ENCODE results near the gene SHMT2. TPM values are rescaled to one million over a fixed set of nuclear protein-coding genes. Genes with fewer than 3 reads are reported as not detected.
"Not testable (repeated sequence)": the region's sequence is repeated elsewhere in the genome, so short reads cannot be mapped to it uniquely, and the experiment has no call there.

Gene SHMT2
- total RNA-seq, 5 donors from 2014 or later (not counting 1 experiment from before 2014, with no cell fraction given), result 31.0 to 80.9 (median 55.6) TPM

DNA sequence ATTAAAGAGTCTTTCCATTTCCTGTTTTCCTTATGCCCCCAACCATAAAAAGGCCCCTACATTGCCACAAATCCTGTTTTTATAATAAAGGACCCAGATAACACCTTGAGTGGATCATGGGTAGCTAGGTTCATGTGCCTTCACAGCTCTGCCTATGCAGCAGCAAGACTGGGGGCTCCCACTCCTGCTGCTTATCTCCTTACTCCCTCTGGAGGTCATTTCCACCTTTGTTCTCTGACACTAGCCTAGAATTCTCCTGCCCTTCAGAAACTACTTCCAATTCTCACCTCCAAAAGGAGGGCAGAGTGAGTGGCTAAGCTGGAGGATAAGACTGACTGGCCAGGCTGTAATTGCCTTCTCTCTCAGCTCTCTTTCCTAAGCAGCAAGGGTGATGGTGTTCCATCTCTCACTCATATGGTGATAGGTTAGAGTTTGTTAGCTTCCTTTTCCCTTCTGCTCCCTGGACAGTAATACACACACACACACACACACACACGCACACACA lies 41.5 kb downstream of the SHMT2 start:
- DNase-seq (no peak), ATAC-seq (replicated peaks in 1 of 4) (no peak)
- no CpG with 5 or more reads among the region's 1 CpG for WGBS (ENCODE audit: insufficient coverage)
- Mint-ChIP-seq H3K36me3 (peaks cover 66% of the 10 kb centered on the region), H3K4me3 (no peak overlapping the region), H3K4me1 (peaks cover 0 to 6% (median 2%) of the 10 kb centered on the region in 3 donors), H3K27ac (no peak overlapping the region), H3K27me3 (no peaks in the 10 kb centered on the region), H3K9me3 (no peaks in the 10 kb centered on the region)
- CTCF ChIA-PET, result no interaction called here
- Histone ChIP-seq H3K27ac (ENCODE audit: low read length) (no peak overlapping the region), H3K9me3 (no peaks in the 10 kb centered on the region), H3K4me1 (ENCODE audit: control insufficient read depth in 1 of 2, extremely low read depth in 1 of 2, insufficient read depth in 2 of 2, low read length in 2 of 2) (no peaks in the 10 kb centered on the region), H3K27me3 (replicated peaks in 1 of 2; ENCODE audit: control insufficient read depth in 2 of 2, extremely low read depth in 1 of 2, insufficient read depth in 2 of 2, low read length in 1 of 2) (no peaks in the 10 kb centered on the region), H3K4me3 (ENCODE audit: control insufficient read depth in 1 of 2, extremely low read depth in 1 of 2, low read length in 1 of 2) (no peak overlapping the region), H3K36me3 (ENCODE audit: control insufficient read depth in 2 of 2, extremely low read depth in 1 of 2, insufficient read depth in 1 of 2, low read length in 1 of 2) (peaks cover 14 to 65% of the 10 kb centered on the region in 2 donors)
- POLR2A ChIA-PET, result interaction anchor here in 1 of 2 donors (0.8 kb wide), 1 partner anchor 40 kb away, joined by 3 read pairs; no protein-coding TSS in a partner anchor

- Mint-ChIP-seq H3K27ac (peak overlapping the region in 1 of 2 donors; percentile 11), H3K4me3 (no peak overlapping the region), H3K36me3 (peaks cover 69% of the 10 kb centered on the region), H3K9me3 (no peaks in the 10 kb centered on the region), H3K27me3 (no peaks in the 10 kb centered on the region), H3K4me1 (peaks cover 0 to 6% (median 2%) of the 10 kb centered on the region in 3 donors)
- H3K9me3 ChIP-seq, result no peaks in the 10 kb centered on the region
- no peaks in the 10 kb centered on the region for H3K4me1 ChIP-seq (ENCODE audit: control insufficient read depth in 1 of 2, extremely low read depth in 1 of 2, insufficient read depth in 2 of 2, low read length in 2 of 2)
- ChIA-PET CTCF (interaction anchor here in 1 of 2 donors (0.6 kb wide), 1 partner anchor 251 kb away, joined by 5 read pairs; no protein-coding TSS in a partner anchor), POLR2A (no interaction called here)
- H3K36me3 ChIP-seq (ENCODE audit: control insufficient read depth in 2 of 2, extremely low read depth in 1 of 2, insufficient read depth in 1 of 2, low read length in 1 of 2), result peaks cover 13 to 64% of the 10 kb centered on the region in 2 donors
- no peak overlapping the region for H3K4me3 ChIP-seq (ENCODE audit: control insufficient read depth in 1 of 2, extremely low read depth in 1 of 2, low read length in 1 of 2)
- no peaks in the 10 kb centered on the region for H3K27me3 ChIP-seq (replicated peaks in 1 of 2; ENCODE audit: control insufficient read depth in 2 of 2, extremely low read depth in 1 of 2, insufficient read depth in 2 of 2, low read length in 1 of 2)
- no peak overlapping the region for H3K27ac ChIP-seq (ENCODE audit: low read length)
- ATAC-seq (replicated peaks in 1 of 4), result no peak
- DNase-seq, result no peak
- WGBS (ENCODE audit: insufficient coverage), result 93% methylated on average over 3 of the region's 7 CpGs
These were observed 43.0 kb downstream of the SHMT2 start for GRCh38 chr12:57272337-57273151.

- Mint-ChIP-seq H3K4me1 (peaks cover 0 to 6% (median 2%) of the 10 kb centered on the region in 3 donors), H3K27me3 (no peaks in the 10 kb centered on the region), H3K9me3 (no peaks in the 10 kb centered on the region), H3K36me3 (peaks cover 71% of the 10 kb centered on the region), H3K4me3 (no peak overlapping the region), H3K27ac (no peak overlapping the region)
- Histone ChIP-seq H3K27ac (ENCODE audit: low read length) (no peak overlapping the region), H3K4me3 (ENCODE audit: control insufficient read depth in 1 of 2, extremely low read depth in 1 of 2, low read length in 1 of 2) (no peak overlapping the region), H3K9me3 (no peaks in the 10 kb centered on the region), H3K36me3 (ENCODE audit: control insufficient read depth in 2 of 2, extremely low read depth in 1 of 2, insufficient read depth in 1 of 2, low read length in 1 of 2) (peaks cover 17 to 64% of the 10 kb centered on the region in 2 donors), H3K4me1 (ENCODE audit: control insufficient read depth in 1 of 2, extremely low read depth in 1 of 2, insufficient read depth in 2 of 2, low read length in 2 of 2) (no peaks in the 10 kb centered on the region), H3K27me3 (replicated peaks in 1 of 2; ENCODE audit: control insufficient read depth in 2 of 2, extremely low read depth in 1 of 2, insufficient read depth in 2 of 2, low read length in 1 of 2) (no peaks in the 10 kb centered on the region)
- no peak for ATAC-seq (replicated peaks in 1 of 4)
- POLR2A ChIA-PET, result no interaction called here
- CTCF ChIA-PET, result no interaction called here
- DNase-seq, result no peak
These were observed 44.0 kb downstream of the SHMT2 start for GRCh38 chr12:57273516-57273915.

DNA sequence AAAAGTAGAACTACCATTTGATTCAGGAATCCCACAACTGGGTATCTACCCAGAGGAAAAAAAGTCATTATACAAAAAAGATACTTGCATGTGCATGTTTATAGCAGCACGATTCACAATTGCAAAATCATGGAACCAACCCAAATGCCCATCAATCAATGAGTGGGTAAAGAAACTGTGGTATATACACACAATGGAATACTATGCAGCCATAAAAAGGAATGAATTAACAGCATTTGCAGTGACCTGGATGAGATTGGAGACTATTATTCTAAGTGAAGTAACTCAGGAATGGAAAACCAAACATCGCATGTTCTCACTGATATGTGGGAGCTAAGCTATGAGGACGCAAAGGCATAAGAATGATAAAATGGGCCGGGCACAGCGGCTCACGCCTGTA lies 46.7 kb downstream of the SHMT2 start:
- H3K4me3 ChIP-seq (ENCODE audit: control insufficient read depth in 1 of 2, extremely low read depth in 1 of 2, low read length in 1 of 2); H3K27ac ChIP-seq (ENCODE audit: low read length); H3K27ac Mint-ChIP-seq; DNase-seq; H3K4me3 Mint-ChIP-seq; ATAC-seq (replicated peaks in 1 of 4); H3K9me3 ChIP-seq; POLR2A ChIA-PET; H3K27me3 Mint-ChIP-seq; H3K27me3 ChIP-seq (replicated peaks in 1 of 2; ENCODE audit: control insufficient read depth in 2 of 2, extremely low read depth in 1 of 2, insufficient read depth in 2 of 2, low read length in 1 of 2); H3K9me3 Mint-ChIP-seq: not testable (repeated sequence)
- CTCF ChIA-PET, result interaction anchor here in 1 of 2 donors (0.6 kb wide), 2 partner anchors 18 to 51 kb away, joined by 4 read pairs; no protein-coding TSS in a partner anchor
- H3K36me3 Mint-ChIP-seq, result peaks cover 61% of the 10 kb centered on the region
- WGBS (ENCODE audit: insufficient coverage), result 100% methylated on average over 4 of the region's 6 CpGs
- peaks cover 20 to 23% (median 23%) of the 10 kb centered on the region in 3 donors for H3K4me1 Mint-ChIP-seq
- Histone ChIP-seq H3K4me1 (ENCODE audit: control insufficient read depth in 1 of 2, extremely low read depth in 1 of 2, insufficient read depth in 2 of 2, low read length in 2 of 2) (peaks cover 10 to 11% of the 10 kb centered on the region in 2 experiments), H3K36me3 (ENCODE audit: control insufficient read depth in 2 of 2, extremely low read depth in 1 of 2, insufficient read depth in 1 of 2, low read length in 1 of 2) (peaks cover 10 to 57% of the 10 kb centered on the region in 2 donors)

DNA sequence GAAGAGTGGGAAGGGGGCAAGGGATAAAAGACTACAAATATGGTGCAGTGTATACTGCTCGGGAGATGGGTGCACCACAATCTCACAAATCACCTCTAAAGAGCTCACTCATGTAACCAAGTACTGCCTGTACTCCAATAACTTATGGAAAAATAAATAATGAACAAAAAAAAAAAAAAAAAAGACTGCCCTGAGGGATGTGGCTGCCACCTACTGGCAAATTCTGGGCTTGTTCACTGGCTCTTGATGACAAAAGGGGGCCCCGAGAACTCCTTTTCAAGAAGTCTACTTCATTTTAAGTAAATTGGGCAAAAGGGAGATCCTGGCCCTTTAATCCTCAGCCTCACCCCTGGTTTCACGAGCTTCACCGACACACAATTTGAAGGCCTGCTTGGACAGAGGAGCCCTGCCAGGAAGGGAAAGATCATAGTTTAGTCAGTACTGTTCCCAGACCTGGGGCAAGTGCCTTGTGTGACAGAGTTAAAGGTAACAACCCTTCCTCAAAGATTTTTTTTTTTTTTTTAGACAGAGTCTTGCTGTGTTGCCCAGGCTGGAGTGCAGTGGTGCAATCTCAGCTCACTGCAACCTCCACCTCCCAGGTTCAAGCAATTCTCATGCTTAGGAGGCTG lies 47.5 kb downstream of the SHMT2 start:
- Histone ChIP-seq H3K4me3 (ENCODE audit: control insufficient read depth in 1 of 2, extremely low read depth in 1 of 2, low read length in 1 of 2) (no peak overlapping the region), H3K36me3 (ENCODE audit: control insufficient read depth in 2 of 2, extremely low read depth in 1 of 2, insufficient read depth in 1 of 2, low read length in 1 of 2) (peaks cover 10 to 55% of the 10 kb centered on the region in 2 donors), H3K27me3 (replicated peaks in 1 of 2; ENCODE audit: control insufficient read depth in 2 of 2, extremely low read depth in 1 of 2, insufficient read depth in 2 of 2, low read length in 1 of 2) (no peaks in the 10 kb centered on the region), H3K9me3 (no peaks in the 10 kb centered on the region), H3K4me1 (ENCODE audit: control insufficient read depth in 1 of 2, extremely low read depth in 1 of 2, insufficient read depth in 2 of 2, low read length in 2 of 2) (peaks cover 10 to 11% of the 10 kb centered on the region in 2 experiments), H3K27ac (ENCODE audit: low read length) (no peak overlapping the region)
- peak in 2 of 35 experiments; percentile 1 to 15 for DNase-seq
- Mint-ChIP-seq H3K27ac (no peak overlapping the region), H3K9me3 (no peaks in the 10 kb centered on the region), H3K27me3 (no peaks in the 10 kb centered on the region), H3K4me1 (peaks cover 23 to 26% (median 25%) of the 10 kb centered on the region in 3 donors), H3K4me3 (no peak overlapping the region), H3K36me3 (peaks cover 61% of the 10 kb centered on the region)
- WGBS (ENCODE audit: insufficient coverage), result 100% methylated on average over 1 of the region's 4 CpGs
- ChIA-PET POLR2A (interaction anchor here in 1 of 2 donors (0.7 kb wide), 1 partner anchor 66 kb away, joined by 7 read pairs; no protein-coding TSS in a partner anchor), CTCF (interaction anchor here in 1 of 2 donors (0.6 kb wide), 2 partner anchors 18 to 50 kb away, joined by 4 read pairs; no protein-coding TSS in a partner anchor)
- no peak for ATAC-seq (replicated peaks in 1 of 4)

Measured in T-cell (primary cell).